GM23338 (cell line): ENCODE results near the gene HPS3. TPM values are rescaled to one million over a fixed set of nuclear protein-coding genes. Genes with fewer than 3 reads are reported as not detected.

Source experiments
- ATAC-seq: fragments of 200-7000 bp; cut with Tn5 transposase; 3 replicates; pipeline ENCODE4 v1.9.1; 2020
- DNase-seq: peaks from one replicate; pipeline ENCODE4 v3.0.0-alpha.2; 2015; ENCODE audit warnings: low spot score
- H2AFZ ChIP-seq: fragments of 200-600 bp; sonication (generic); 2 replicates; pipeline ENCODE4 v1.8.0; 2016; ENCODE audit warnings: antibody characterized with exemption, mild to moderate bottlenecking, moderate library complexity
- H3F3A ChIP-seq: fragments of 200-600 bp; sonication (generic); replicated peaks from 2 replicates; pipeline ENCODE4 v1.8.0; 2017; ENCODE audit warnings: antibody characterized with exemption, mixed run types, low read depth
- H3K27ac ChIP-seq: fragments of 200-600 bp; sonication (generic); 2 replicates; pipeline ENCODE4 v1.6.1; 2016; ENCODE audit warnings: low read depth
- H3K27me3 ChIP-seq: fragments of 200-600 bp; sonication (generic); 2 replicates; pipeline ENCODE4 v1.8.0; 2016; ENCODE audit warnings: mild to moderate bottlenecking, mixed run types, moderate library complexity; ENCODE audit not compliant: insufficient read depth
- H3K36me3 ChIP-seq: fragments of 200-600 bp; sonication (generic); 2 replicates; pipeline ENCODE4 v1.8.0; 2016; ENCODE audit warnings: mild to moderate bottlenecking; ENCODE audit not compliant: insufficient read depth
- H3K4me1 ChIP-seq: fragments of 200-600 bp; sonication (generic); 2 replicates; pipeline ENCODE4 v1.8.0; 2016; ENCODE audit warnings: mild to moderate bottlenecking, moderate library complexity; ENCODE audit not compliant: insufficient read depth
- H3K4me2 ChIP-seq: fragments of 200-600 bp; sonication (generic); 2 replicates; pipeline ENCODE4 v1.7.1; 2017; ENCODE audit warnings: mixed run types
- H3K4me3 ChIP-seq: fragments of 200-600 bp; sonication (generic); 2 replicates; pipeline ENCODE4 v1.6.1; 2016; ENCODE audit warnings: mixed run types
- H3K79me2 ChIP-seq: fragments of 200-600 bp; sonication (generic); replicated peaks from 2 replicates; pipeline ENCODE4 v1.8.0; 2017; ENCODE audit warnings: mild to moderate bottlenecking; ENCODE audit not compliant: insufficient read depth
- H3K9me2 ChIP-seq: fragments of 200-600 bp; sonication (generic); 2 replicates; pipeline ENCODE4 v1.8.0; 2017; ENCODE audit not compliant: insufficient read depth
- H4K20me1 ChIP-seq: fragments of 200-600 bp; sonication (generic); replicated peaks from 2 replicates; pipeline ENCODE4 v1.8.0; 2017; ENCODE audit warnings: mild to moderate bottlenecking; ENCODE audit not compliant: insufficient read depth
- H3K27ac Mint-ChIP-seq: 2 replicates; pipeline ENCODE4 v1.8.0; 2020; ENCODE audit warnings: inconsistent platforms, mild to moderate bottlenecking, moderate library complexity, mixed read lengths
- H3K27me3 Mint-ChIP-seq: 3 replicates; pipeline ENCODE4 v1.8.0; 2022; ENCODE audit warnings: low read depth, mild to moderate bottlenecking, moderate library complexity, mixed read lengths, inconsistent platforms; ENCODE audit not compliant: insufficient read depth, poor library complexity
- H3K36me3 Mint-ChIP-seq: 3 replicates; pipeline ENCODE4 v1.8.0; 2021; ENCODE audit warnings: low read depth, mild to moderate bottlenecking, inconsistent platforms, moderate library complexity, mixed read lengths
- H3K4me1 Mint-ChIP-seq: 3 replicates; pipeline ENCODE4 v1.8.0; 2020; ENCODE audit warnings: mild to moderate bottlenecking, inconsistent platforms, mixed read lengths
- H3K4me3 Mint-ChIP-seq: 3 replicates; pipeline ENCODE4 v1.8.0; 2021; ENCODE audit warnings: moderate library complexity, mild to moderate bottlenecking, inconsistent platforms, mixed read lengths
- H3K9me3 Mint-ChIP-seq: 3 replicates; pipeline ENCODE4 v1.8.0; 2020; ENCODE audit warnings: moderate library complexity, mild to moderate bottlenecking, inconsistent platforms, mixed read lengths
- CREB1 ChIP-seq: fragments of 250-450 bp; sonication (Bioruptor Pico); IDR thresholded peaks from 2 replicates; pipeline ENCODE4 v1.5.0; 2020; ENCODE audit warnings: low read depth, mild to moderate bottlenecking, moderate library complexity
- CTCF ChIP-seq, 2 experiments: fragments of 200-600 bp in 1 of 2; sonication (generic) in 1 of 2; conservative IDR thresholded peaks; 2 replicates each; pipeline versions ENCODE4 v1.5.1 to v1.6.1; 2016 to 2017; ENCODE audit warnings: antibody characterized with exemption in 2 of 2, low read depth in 2 of 2, mild to moderate bottlenecking in 2 of 2, moderate library complexity in 1 of 2
- ETS1 ChIP-seq: IDR thresholded peaks from 2 replicates; pipeline ENCODE4 v1.6.1; 2016; ENCODE audit warnings: antibody characterized with exemption
- EZH2 ChIP-seq: fragments of 200-600 bp; sonication (generic); IDR thresholded peaks from one replicate; pipeline ENCODE4 v1.8.0; 2017; ENCODE audit warnings: antibody characterized with exemption, mild to moderate bottlenecking, low read depth; ENCODE audit not compliant: unreplicated experiment
- EZH2phosphoT487 ChIP-seq: fragments of 200-600 bp; sonication (generic); IDR thresholded peaks from one replicate; pipeline ENCODE4 v1.8.1; 2018; ENCODE audit warnings: antibody characterized with exemption; ENCODE audit not compliant: unreplicated experiment
- JUNB ChIP-seq: IDR thresholded peaks from one replicate; pipeline ENCODE4 v1.6.1; 2016; ENCODE audit warnings: antibody characterized with exemption; ENCODE audit not compliant: unreplicated experiment
- POLR2AphosphoS5 ChIP-seq: IDR thresholded peaks from 2 replicates; pipeline ENCODE4 v1.6.1; 2016; ENCODE audit warnings: antibody characterized with exemption, low read depth
- REST ChIP-seq: IDR thresholded peaks from one replicate; pipeline ENCODE4 v1.6.1; 2018; ENCODE audit warnings: antibody characterized with exemption; ENCODE audit not compliant: unreplicated experiment
- STAT1 ChIP-seq: IDR thresholded peaks from one replicate; pipeline ENCODE4 v1.6.1; 2016; ENCODE audit warnings: antibody characterized with exemption; ENCODE audit not compliant: unreplicated experiment
- ZNF331 ChIP-seq: fragments of 250-450 bp; sonication (Bioruptor Pico); IDR thresholded peaks from 2 replicates; pipeline ENCODE4 v1.5.0; 2020; ENCODE audit warnings: low read depth, mild to moderate bottlenecking, moderate library complexity
- polyA plus RNA-seq: library from polyadenylated mRNA; unstranded; fragments of >200 nt; fragmentation: Nextera tagmentation; extraction: Ambion mirVana; gene quantifications from 2 replicates; pipeline ENCODE4 v1.2.1, GENCODE V29; 2016
- small RNA-seq: library from RNA; depleted of rRNA; stranded (forward); fragments of <200 nt; gene quantifications from one replicate; pipeline ENCODE3, GENCODE V24; 2014; ENCODE audit warnings: low replicate concordance
- total RNA-seq: library from RNA; depleted of rRNA; stranded (reverse); fragments of >200 nt; shearing (Covaris generic); gene quantifications from 2 replicates; pipeline ENCODE4 v1.2.3, GENCODE V29; 2014; rRNA removed

The HPS3 gene
- total and polyA plus RNA-seq, 2 experiments from 2014 or later = 41.7 to 66.8 TPM

GRCh38 chr3:149221783-149222517, 92.5 kb downstream of the HPS3 start, which contains the start of gene CP:
Gene CP, minus strand, starts transcription at chr3:149221829. Its CDS starts 37 bp downstream, at chr3:149221792.
- H3K4me1 Mint-ChIP-seq = peaks cover 4% of the 10 kb centered on the region; the same call in 2 of the 3 replicates
- Histone ChIP-seq H4K20me1 (no peaks in the 10 kb centered on the region), H3K36me3 (no peaks in the 10 kb centered on the region), H2AFZ (no peak within 1 kb of the TSS), H3K4me1 (no peaks in the 10 kb centered on the region), H3K27me3 (no peaks in the 10 kb centered on the region), H3K27ac (no peak within 1 kb of the TSS), H3F3A (no peaks in the 10 kb centered on the region), H3K4me2 (no peak within 1 kb of the TSS), H3K79me2 (no peaks in the 10 kb centered on the region), H3K9me2 (no peaks in the 10 kb centered on the region), H3K4me3 (no peak within 1 kb of the TSS)
- H3K9me3 Mint-ChIP-seq = no peaks in the 10 kb centered on the region; the same call in 2 of the 3 replicates
- ATAC-seq (no peak), DNase-seq (no peak)
- H3K27ac Mint-ChIP-seq = no peak within 1 kb of the TSS; the same call in 1 of the 2 replicates
- H3K36me3 Mint-ChIP-seq = peaks cover 3% of the 10 kb centered on the region; the same call in 1 of the 3 replicates
- no peak for TF ChIP-seq EZH2phosphoT487
- no peak for TF ChIP-seq EZH2
- no peak for TF ChIP-seq CREB1 (CRISPR knock-in tag)
- no peak for TF ChIP-seq ETS1
- TF ChIP-seq ZNF331 (CRISPR knock-in tag) = no peak
- no peak for TF ChIP-seq STAT1
- TF ChIP-seq REST = no peak
- no peak for TF ChIP-seq CTCF (conservative IDR thresholded peaks at IDR 0.05; ENCODE audit: low read depth in 2 of 2)
- no peak for TF ChIP-seq JUNB
- no peak for TF ChIP-seq POLR2AphosphoS5
- peaks cover 6% of the 10 kb centered on the region for H3K27me3 Mint-ChIP-seq
- no peak within 1 kb of the TSS for H3K4me3 Mint-ChIP-seq

Small RNA genes lying within 50 kb of the gene (small RNA-seq; reads per million reads assigned to genes)
- gene RF00019 = not detected

Other genes with a start within 250 kb of the HPS3 start
- gene GYG1, start 138.1 kb upstream of the HPS3 start, total RNA-seq = 40.9 and 45.6 TPM in 2 replicates
- 30.4 and 33.2 TPM in 2 replicates for gene GYG1, start 138.1 kb upstream of the HPS3 start, polyA plus RNA-seq
- 87.6 and 89.5 TPM in 2 replicates for gene HLTF, start 43.1 kb upstream of the HPS3 start, total RNA-seq
- gene HLTF, start 43.1 kb upstream of the HPS3 start, polyA plus RNA-seq = 118 and 146 TPM in 2 replicates
- gene CP, start 92.2 kb downstream of the HPS3 start, total RNA-seq = 2.8 and 3.3 TPM in 2 replicates
- 2.3 and 3.6 TPM in 2 replicates for gene CP, start 92.2 kb downstream of the HPS3 start, polyA plus RNA-seq
- gene TM4SF18, start 204.0 kb downstream of the HPS3 start, total RNA-seq = 1.0 and 1.6 TPM in 2 replicates
- 1.4 and 2.0 TPM in 2 replicates for gene TM4SF18, start 204.0 kb downstream of the HPS3 start, polyA plus RNA-seq
- gene TM4SF1, start 248.0 kb downstream of the HPS3 start, total RNA-seq = 0.10 TPM in 1 of 2 replicates, not detected in the other
- 0.49 and 0.74 TPM in 2 replicates for gene TM4SF1, start 248.0 kb downstream of the HPS3 start, polyA plus RNA-seq